ENCODE data around the gene PTBP1. TPM values are rescaled to one million over a fixed set of nuclear protein-coding genes. Genes with fewer than 3 reads are reported as not detected.

The PTBP1 gene
- total and polyA plus RNA-seq, 9 of the 15 experiments (the other 6 are each of a cell fraction or from before 2014, with no cell fraction given), result 14.0 to 759 (median 234) TPM

GRCh38 chr19:829129-829758 lies 32.0 kb downstream of the PTBP1 start (continued):
- TF ChIP-seq ZZZ3 (IDR thresholded peaks at IDR 0.05) (no peak), CREB1 (IDR thresholded peaks at IDR 0.05) (no peak), CREB1 (CRISPR knock-in tag; IDR thresholded peaks at IDR 0.05) (no peak), PPARD (CRISPR knock-in tag; IDR thresholded peaks at IDR 0.05) (no peak), TEAD2 (tag; IDR thresholded peaks at IDR 0.05) (no peak), NR3C1 (CRISPR knock-in tag; IDR thresholded peaks at IDR 0.05) (no peak), HNRNPLL (IDR thresholded peaks at IDR 0.05; ENCODE audit: low read depth, low read length, poor library complexity, severe bottlenecking) (no peak), GATAD2B (IDR thresholded peaks at IDR 0.05; ENCODE audit: borderline replicate concordance) (no peak), ZNF75A (CRISPR knock-in tag; IDR thresholded peaks at IDR 0.05) (no peak), PKNOX1 (IDR thresholded peaks at IDR 0.05) (no peak), TAF9B (IDR thresholded peaks at IDR 0.05; ENCODE audit: partially characterized antibody) (no peak), KAT2B (IDR thresholded peaks at IDR 0.05; ENCODE audit: low read depth, low read length) (no peak), TFAM (CRISPR knock-in tag; conservative IDR thresholded peaks at IDR 0.05) (no peak), XRCC3 (IDR thresholded peaks at IDR 0.05) (no peak), ZNF24 (IDR thresholded peaks at IDR 0.05) (no peak), RBFOX2 (IDR thresholded peaks at IDR 0.05; ENCODE audit: low read depth, low read length) (0 out of 2 replicates have a peak, but pooled peaks have one; percentile 15), ZFP36 (IDR thresholded peaks at IDR 0.05; ENCODE audit: low read depth, low read length, partially characterized antibody) (peak; percentile 78)
- TF ChIP-seq, protein P1, sequence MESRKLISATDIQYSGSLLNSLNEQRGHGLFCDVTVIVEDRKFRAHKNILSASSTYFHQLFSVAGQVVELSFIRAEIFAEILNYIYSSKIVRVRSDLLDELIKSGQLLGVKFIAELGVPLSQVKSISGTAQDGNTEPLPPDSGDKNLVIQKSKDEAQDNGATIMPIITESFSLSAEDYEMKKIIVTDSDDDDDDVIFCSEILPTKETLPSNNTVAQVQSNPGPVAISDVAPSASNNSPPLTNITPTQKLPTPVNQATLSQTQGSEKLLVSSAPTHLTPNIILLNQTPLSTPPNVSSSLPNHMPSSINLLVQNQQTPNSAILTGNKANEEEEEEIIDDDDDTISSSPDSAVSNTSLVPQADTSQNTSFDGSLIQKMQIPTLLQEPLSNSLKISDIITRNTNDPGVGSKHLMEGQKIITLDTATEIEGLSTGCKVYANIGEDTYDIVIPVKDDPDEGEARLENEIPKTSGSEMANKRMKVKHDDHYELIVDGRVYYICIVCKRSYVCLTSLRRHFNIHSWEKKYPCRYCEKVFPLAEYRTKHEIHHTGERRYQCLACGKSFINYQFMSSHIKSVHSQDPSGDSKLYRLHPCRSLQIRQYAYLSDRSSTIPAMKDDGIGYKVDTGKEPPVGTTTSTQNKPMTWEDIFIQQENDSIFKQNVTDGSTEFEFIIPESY (CRISPR knock-in tag; IDR thresholded peaks at IDR 0.05), result peak; percentile 87
- TF ChIP-seq, protein P2, sequence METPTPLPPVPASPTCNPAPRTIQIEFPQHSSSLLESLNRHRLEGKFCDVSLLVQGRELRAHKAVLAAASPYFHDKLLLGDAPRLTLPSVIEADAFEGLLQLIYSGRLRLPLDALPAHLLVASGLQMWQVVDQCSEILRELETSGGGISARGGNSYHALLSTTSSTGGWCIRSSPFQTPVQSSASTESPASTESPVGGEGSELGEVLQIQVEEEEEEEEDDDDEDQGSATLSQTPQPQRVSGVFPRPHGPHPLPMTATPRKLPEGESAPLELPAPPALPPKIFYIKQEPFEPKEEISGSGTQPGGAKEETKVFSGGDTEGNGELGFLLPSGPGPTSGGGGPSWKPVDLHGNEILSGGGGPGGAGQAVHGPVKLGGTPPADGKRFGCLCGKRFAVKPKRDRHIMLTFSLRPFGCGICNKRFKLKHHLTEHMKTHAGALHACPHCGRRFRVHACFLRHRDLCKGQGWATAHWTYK (CRISPR knock-in tag; IDR thresholded peaks at IDR 0.05), result no peak
- TF ChIP-seq, protein P3, sequence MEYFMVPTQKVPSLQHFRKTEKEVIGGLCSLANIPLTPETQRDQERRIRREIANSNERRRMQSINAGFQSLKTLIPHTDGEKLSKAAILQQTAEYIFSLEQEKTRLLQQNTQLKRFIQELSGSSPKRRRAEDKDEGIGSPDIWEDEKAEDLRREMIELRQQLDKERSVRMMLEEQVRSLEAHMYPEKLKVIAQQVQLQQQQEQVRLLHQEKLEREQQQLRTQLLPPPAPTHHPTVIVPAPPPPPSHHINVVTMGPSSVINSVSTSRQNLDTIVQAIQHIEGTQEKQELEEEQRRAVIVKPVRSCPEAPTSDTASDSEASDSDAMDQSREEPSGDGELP (CRISPR knock-in tag; IDR thresholded peaks at IDR 0.05; ENCODE audit: borderline replicate concordance), result no peak
- TF ChIP-seq, protein P4, sequence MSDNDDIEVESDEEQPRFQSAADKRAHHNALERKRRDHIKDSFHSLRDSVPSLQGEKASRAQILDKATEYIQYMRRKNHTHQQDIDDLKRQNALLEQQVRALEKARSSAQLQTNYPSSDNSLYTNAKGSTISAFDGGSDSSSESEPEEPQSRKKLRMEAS (CRISPR knock-in tag; IDR thresholded peaks at IDR 0.05), result 0 out of 2 replicates have a peak, but pooled peaks have one; percentile 23

All from K562 (cell line).